HEK293 (cell line): ENCODE measurements around the gene TFPT.

Source experiments
- KLF8 ChIP-seq: fragments of 450-650 bp; formaldehyde crosslinking; IDR thresholded peaks from 2 replicates; pipeline ENCODE4 v1.5.1; 2016; ENCODE audit warnings: missing biosample characterization, missing genetic modification characterization
- MEIS1 ChIP-seq: sonication (generic); formaldehyde crosslinking; IDR thresholded peaks from 2 replicates; pipeline ENCODE4 v1.8.1; 2022; ENCODE audit warnings: missing genetic modification reagents, mild to moderate bottlenecking, borderline replicate concordance
- PRDM10 ChIP-seq: fragments of 450-650 bp; formaldehyde crosslinking; IDR thresholded peaks from 2 replicates; pipeline ENCODE4 v1.5.1; 2016; ENCODE audit warnings: missing biosample characterization, missing genetic modification characterization
- SP3 ChIP-seq: fragments of 450-650 bp; formaldehyde crosslinking; IDR thresholded peaks from 2 replicates; pipeline ENCODE4 v1.5.1; 2016; ENCODE audit warnings: missing biosample characterization, missing genetic modification characterization
- YY2 ChIP-seq: fragments of 450-650 bp; formaldehyde crosslinking; IDR thresholded peaks from 2 replicates; pipeline ENCODE4 v1.5.1; 2016; ENCODE audit warnings: missing biosample characterization, missing genetic modification characterization
- ZBTB8A ChIP-seq: fragments of 450-650 bp; formaldehyde crosslinking; IDR thresholded peaks from 2 replicates; pipeline ENCODE4 v1.5.1; 2016; ENCODE audit warnings: missing biosample characterization, missing genetic modification characterization
- ZEB2 ChIP-seq: fragments of 450-650 bp; formaldehyde crosslinking; IDR thresholded peaks from 2 replicates; pipeline ENCODE4 v1.5.1; 2016; ENCODE audit warnings: missing biosample characterization, missing genetic modification characterization
- ZFP3 ChIP-seq: fragments of 450-650 bp; formaldehyde crosslinking; IDR thresholded peaks from 2 replicates; pipeline ENCODE4 v1.5.1; 2016; ENCODE audit warnings: low read depth, missing biosample characterization, missing genetic modification characterization
- ZFP41 ChIP-seq: fragments of 450-650 bp; formaldehyde crosslinking; IDR thresholded peaks from 2 replicates; pipeline ENCODE4 v1.5.1; 2016; ENCODE audit warnings: missing biosample characterization, missing genetic modification characterization, borderline replicate concordance
- ZNF10 ChIP-seq: fragments of 450-650 bp; formaldehyde crosslinking; IDR thresholded peaks from 2 replicates; pipeline ENCODE4 v1.5.1; 2017; ENCODE audit warnings: missing biosample characterization, missing genetic modification characterization
- ZNF121 ChIP-seq: fragments of 450-650 bp; formaldehyde crosslinking; IDR thresholded peaks from 2 replicates; pipeline ENCODE4 v1.5.1; 2016; ENCODE audit warnings: missing biosample characterization, missing genetic modification characterization
- ZNF157 ChIP-seq: fragments of 450-650 bp; formaldehyde crosslinking; IDR thresholded peaks from 2 replicates; pipeline ENCODE4 v1.5.1; 2016; ENCODE audit warnings: missing biosample characterization, missing genetic modification characterization
- ZNF184 ChIP-seq: fragments of 450-650 bp; IDR thresholded peaks from 2 replicates; pipeline ENCODE4 v1.5.1; 2018; ENCODE audit warnings: missing biosample characterization, mild to moderate bottlenecking, missing genetic modification characterization
- ZNF266 ChIP-seq: fragments of 450-650 bp; formaldehyde crosslinking; IDR thresholded peaks from 2 replicates; pipeline ENCODE4 v1.5.1; 2016; ENCODE audit warnings: missing biosample characterization, missing genetic modification characterization, low read depth
- ZNF37A ChIP-seq: fragments of 450-650 bp; IDR thresholded peaks from 2 replicates; pipeline ENCODE4 v1.5.1; 2018; ENCODE audit warnings: missing biosample characterization, missing genetic modification characterization
- ZNF416 ChIP-seq: fragments of 450-650 bp; formaldehyde crosslinking; IDR thresholded peaks from 2 replicates; pipeline ENCODE4 v1.5.1; 2016; ENCODE audit warnings: missing biosample characterization, missing genetic modification characterization
- ZNF426 ChIP-seq: fragments of 450-650 bp; formaldehyde crosslinking; IDR thresholded peaks from 2 replicates; pipeline ENCODE4 v1.5.1; 2017; ENCODE audit warnings: missing biosample characterization, missing genetic modification characterization, mild to moderate bottlenecking, inconsistent platforms, moderate library complexity
- ZNF544 ChIP-seq: fragments of 450-650 bp; formaldehyde crosslinking; IDR thresholded peaks from 2 replicates; pipeline ENCODE4 v1.5.0; 2017; ENCODE audit warnings: missing biosample characterization, missing genetic modification characterization
- ZNF555 ChIP-seq: fragments of 450-650 bp; formaldehyde crosslinking; conservative IDR thresholded peaks from 2 replicates; pipeline ENCODE4 v1.5.1; 2017; ENCODE audit warnings: missing biosample characterization, mild to moderate bottlenecking, missing genetic modification characterization, inconsistent platforms
- ZNF571 ChIP-seq: fragments of 450-650 bp; formaldehyde crosslinking; IDR thresholded peaks from 2 replicates; pipeline ENCODE4 v1.5.0; 2017; ENCODE audit warnings: missing biosample characterization, missing genetic modification characterization
- ZNF623 ChIP-seq: fragments of 450-650 bp; formaldehyde crosslinking; IDR thresholded peaks from 2 replicates; pipeline ENCODE4 v1.5.1; 2016; ENCODE audit warnings: missing biosample characterization, missing genetic modification characterization
- ZNF660 ChIP-seq: fragments of 450-650 bp; IDR thresholded peaks from 2 replicates; pipeline ENCODE4 v1.5.1; 2018; ENCODE audit warnings: missing biosample characterization, mild to moderate bottlenecking, missing genetic modification characterization
- ZNF664 ChIP-seq: fragments of 450-650 bp; formaldehyde crosslinking; IDR thresholded peaks from 2 replicates; pipeline ENCODE4 v1.5.1; 2016; ENCODE audit warnings: missing biosample characterization, missing genetic modification characterization
- ZNF747 ChIP-seq: fragments of 450-650 bp; formaldehyde crosslinking; IDR thresholded peaks from 2 replicates; pipeline ENCODE4 v1.5.1; 2016; ENCODE audit warnings: missing biosample characterization, missing genetic modification characterization
- TF ChIP-seq, protein P1 (sequence below): fragments of 450-650 bp; formaldehyde crosslinking; IDR thresholded peaks from 2 replicates; pipeline ENCODE4 v1.5.1; 2017; ENCODE audit warnings: missing biosample characterization, missing genetic modification characterization
- TF ChIP-seq, protein P2 (sequence below): fragments of 450-650 bp; formaldehyde crosslinking; IDR thresholded peaks from 2 replicates; pipeline ENCODE4 v1.5.1; 2016; ENCODE audit warnings: missing biosample characterization, missing genetic modification characterization

Gene TFPT

GRCh38 chr19:54159352-54160181, 44.1 kb upstream of the TFPT start, which contains the start of gene LENG1 (continued):
- TF ChIP-seq ZNF416 (no peak), YY2 (tag by site-specific recombination) (peak; percentile 64), ZFP41 (tag by site-specific recombination) (no peak), ZNF571 (tag by site-specific recombination) (no peak), ZNF10 (tag by site-specific recombination) (no peak), ZNF660 (no peak), ZNF37A (tag by site-specific recombination) (no peak), ZNF121 (tag by site-specific recombination) (peak; percentile 84; the same call in 1 of the 2 replicates), ZNF184 (tag by site-specific recombination) (no peak), ZNF544 (no peak), ZEB2 (tag by site-specific recombination) (no peak), ZNF664 (tag by site-specific recombination) (no peak), ZNF747 (tag by site-specific recombination) (no peak), SP3 (tag by site-specific recombination) (peak; percentile 85), PRDM10 (tag by site-specific recombination) (no peak), ZNF157 (tag by site-specific recombination) (no peak), MEIS1 (CRISPR knock-in tag) (no peak), ZNF555 (no peak), ZNF266 (tag by site-specific recombination) (no peak), ZNF426 (tag by site-specific recombination) (no peak), ZFP3 (tag by site-specific recombination) (no peak), KLF8 (no peak), ZBTB8A (tag by site-specific recombination) (peak; percentile 75), ZNF623 (tag by site-specific recombination) (no peak)
- TF ChIP-seq, protein P1, sequence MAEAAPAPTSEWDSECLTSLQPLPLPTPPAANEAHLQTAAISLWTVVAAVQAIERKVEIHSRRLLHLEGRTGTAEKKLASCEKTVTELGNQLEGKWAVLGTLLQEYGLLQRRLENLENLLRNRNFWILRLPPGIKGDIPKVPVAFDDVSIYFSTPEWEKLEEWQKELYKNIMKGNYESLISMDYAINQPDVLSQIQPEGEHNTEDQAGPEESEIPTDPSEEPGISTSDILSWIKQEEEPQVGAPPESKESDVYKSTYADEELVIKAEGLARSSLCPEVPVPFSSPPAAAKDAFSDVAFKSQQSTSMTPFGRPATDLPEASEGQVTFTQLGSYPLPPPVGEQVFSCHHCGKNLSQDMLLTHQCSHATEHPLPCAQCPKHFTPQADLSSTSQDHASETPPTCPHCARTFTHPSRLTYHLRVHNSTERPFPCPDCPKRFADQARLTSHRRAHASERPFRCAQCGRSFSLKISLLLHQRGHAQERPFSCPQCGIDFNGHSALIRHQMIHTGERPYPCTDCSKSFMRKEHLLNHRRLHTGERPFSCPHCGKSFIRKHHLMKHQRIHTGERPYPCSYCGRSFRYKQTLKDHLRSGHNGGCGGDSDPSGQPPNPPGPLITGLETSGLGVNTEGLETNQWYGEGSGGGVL (tag by site-specific recombination) = no peak
- TF ChIP-seq, protein P2, sequence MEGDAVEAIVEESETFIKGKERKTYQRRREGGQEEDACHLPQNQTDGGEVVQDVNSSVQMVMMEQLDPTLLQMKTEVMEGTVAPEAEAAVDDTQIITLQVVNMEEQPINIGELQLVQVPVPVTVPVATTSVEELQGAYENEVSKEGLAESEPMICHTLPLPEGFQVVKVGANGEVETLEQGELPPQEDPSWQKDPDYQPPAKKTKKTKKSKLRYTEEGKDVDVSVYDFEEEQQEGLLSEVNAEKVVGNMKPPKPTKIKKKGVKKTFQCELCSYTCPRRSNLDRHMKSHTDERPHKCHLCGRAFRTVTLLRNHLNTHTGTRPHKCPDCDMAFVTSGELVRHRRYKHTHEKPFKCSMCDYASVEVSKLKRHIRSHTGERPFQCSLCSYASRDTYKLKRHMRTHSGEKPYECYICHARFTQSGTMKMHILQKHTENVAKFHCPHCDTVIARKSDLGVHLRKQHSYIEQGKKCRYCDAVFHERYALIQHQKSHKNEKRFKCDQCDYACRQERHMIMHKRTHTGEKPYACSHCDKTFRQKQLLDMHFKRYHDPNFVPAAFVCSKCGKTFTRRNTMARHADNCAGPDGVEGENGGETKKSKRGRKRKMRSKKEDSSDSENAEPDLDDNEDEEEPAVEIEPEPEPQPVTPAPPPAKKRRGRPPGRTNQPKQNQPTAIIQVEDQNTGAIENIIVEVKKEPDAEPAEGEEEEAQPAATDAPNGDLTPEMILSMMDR (tag by site-specific recombination) = peak; percentile 90
